ENCODE measurements around the gene HSPA8.
"Not testable (repeated sequence)": the region's sequence is repeated elsewhere in the genome, so short reads cannot be mapped to it uniquely, and the experiment has no call there.

The HSPA8 gene

DNA sequence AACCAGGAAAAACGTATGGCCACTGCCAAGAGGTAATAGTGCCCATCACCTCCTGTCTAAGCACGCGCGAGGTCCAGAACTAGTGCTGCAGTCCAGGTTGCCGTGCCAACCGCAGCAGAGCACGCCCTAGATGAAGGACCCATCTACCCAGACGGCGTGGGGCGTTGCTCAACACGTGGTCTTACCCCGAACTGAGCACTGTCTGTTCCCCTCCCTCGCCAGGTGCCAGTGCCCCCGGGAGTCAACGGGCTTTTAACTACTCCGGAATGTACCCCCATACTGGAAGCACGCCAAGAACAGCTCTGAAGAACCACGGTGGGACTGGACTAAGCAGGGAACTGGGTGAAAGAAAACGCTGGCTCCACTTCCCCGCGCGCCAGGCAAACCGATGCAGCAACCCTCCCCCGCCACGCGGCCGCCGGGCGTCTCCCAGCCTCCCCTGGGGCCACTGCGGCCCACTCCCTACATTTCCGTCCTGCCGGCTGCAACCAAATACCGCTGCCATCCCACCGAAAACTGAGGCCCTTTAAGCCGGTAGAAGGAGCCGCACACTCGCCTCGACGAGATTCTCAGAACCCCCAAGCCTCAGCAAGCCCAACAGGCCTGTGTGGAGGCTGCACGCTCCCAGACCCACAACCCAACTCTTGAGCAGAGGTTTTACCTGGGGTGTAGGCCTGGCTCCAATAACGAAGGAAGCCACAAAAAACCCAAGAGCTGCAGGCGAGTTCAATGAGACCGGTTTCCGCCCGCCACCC lies at the start of gene HSPA8:
Gene HSPA8 (minus strand): TSS at position 734 of the 755 bp plus-strand sequence. CDS start 812 bp downstream, outside the sequence.
- peak; percentile 54 to 55 for DNase-seq (ENCODE audit: low read depth in 2 of 2)

DNA sequence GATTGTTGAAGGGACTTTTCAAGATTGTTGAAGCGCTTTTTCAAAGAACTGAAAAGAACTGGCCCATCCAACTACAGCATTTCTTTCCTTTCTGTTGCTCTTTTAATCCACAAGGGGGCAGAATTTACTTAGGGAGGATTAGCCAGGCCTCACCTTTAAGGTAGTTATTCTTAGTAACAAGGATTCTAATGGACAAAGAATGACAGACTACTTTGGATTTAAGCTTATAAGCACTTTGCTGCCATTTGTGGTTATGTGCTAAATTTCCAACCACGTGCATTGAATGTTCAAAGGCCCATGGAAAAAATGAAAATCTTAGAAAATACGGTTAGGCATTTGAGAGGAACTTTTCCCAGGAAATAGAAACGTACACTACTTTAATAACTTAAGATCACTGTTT lies 49.5 kb upstream of the HSPA8 start:
- no peak for DNase-seq (ENCODE audit: low read depth in 2 of 2)

DNA sequence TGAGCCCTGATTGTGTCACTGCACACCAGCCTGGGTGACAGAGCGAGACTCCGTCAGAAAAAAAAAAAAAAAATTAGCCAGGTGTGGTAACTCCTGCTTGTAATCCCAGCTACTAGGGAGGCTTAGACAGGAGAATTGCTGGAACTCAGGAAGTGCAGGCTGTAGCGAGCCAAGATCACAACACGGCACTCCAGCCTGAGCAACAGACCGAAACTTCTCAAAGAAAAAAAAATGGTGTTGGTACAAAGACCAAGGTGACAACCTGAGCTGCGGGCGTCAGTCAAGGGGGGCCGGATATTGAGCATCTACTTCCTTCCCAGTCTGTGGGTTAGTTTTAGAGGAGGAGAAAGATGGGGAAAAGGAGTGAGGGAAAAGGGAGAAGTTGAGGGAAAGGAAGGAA lies 48.5 kb upstream of the HSPA8 start:
- DNase-seq (ENCODE audit: low read depth in 2 of 2), result no peak

DNA sequence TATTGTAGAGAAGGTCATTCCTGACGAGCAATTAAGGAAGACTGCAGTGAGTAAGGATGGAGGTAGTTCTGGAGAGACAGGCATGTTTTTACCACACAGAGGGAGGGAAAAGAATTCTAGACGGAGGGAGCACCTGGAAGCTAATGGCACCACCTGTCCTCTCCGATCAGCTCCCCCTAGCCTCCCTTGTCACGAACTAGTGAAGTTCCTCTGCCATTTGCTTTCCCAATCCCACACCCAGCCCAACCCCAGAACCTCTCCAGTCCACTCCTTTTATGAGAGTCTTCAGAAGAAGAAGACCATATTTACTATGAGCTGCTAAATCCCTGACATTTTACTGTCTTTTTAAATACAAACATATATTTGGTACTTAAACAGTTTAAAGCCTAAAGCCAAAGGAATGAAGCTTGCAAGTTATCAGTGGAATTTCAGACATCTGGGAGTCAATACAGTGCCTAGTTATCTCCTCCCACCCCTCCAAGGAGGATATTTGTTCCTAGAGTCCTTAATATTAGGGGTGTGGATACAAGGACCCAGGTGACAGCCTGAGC lies 46.1 kb upstream of the HSPA8 start:
- DNase-seq (ENCODE audit: low read depth in 2 of 2), result no peak

DNA sequence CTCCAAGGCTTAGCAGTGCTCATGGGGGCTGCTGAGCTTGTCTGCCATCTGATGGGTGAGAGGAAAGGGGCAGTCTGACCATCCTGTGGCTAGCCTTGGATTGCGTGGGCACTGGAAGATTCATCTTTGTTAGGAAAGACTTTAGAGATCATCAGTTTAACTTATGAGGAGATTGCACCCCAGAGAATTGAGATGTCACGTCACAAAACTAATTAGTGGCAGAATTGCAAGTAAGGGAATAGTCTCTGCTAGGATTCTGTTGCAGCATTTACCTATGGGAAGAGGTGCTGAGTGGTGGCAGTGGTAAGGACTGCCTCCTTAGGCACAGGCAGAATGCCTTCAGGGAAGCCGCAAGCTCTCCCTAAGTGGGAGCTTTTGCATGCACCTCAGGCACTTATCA lies 42.8 kb upstream of the HSPA8 start:
- DNase-seq (ENCODE audit: low read depth in 2 of 2), result no peak

DNA sequence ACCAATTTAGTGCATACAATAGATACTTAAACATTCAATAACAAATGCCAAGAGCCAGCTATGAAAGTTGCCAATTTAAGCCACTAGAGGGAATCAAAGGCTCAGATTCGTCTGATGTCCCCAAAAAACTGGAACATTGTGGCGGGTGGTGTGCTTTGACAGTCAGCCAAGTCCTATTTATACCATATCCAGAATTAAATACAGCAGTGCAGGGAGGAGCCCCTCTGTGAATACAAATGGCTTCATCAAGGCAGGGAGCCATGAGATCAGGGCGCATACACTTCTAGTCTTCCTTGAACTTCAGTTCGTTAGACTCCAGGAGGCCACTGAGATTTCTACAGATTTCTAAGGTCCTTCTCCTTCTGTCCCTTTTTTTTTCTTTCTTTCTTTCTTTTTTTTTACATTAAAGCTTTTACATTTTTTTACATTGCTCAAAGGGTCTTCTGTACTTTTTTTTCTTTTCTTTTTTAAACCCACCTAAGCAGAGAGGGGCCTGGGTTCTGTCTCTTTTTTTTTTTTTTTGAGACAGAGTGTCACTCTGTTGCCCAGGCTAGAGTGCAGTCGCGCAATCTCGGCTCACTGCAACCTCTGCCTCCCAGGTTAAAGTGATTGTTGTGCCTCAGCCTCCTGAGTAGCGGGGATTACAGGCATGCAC lies 41.5 kb upstream of the HSPA8 start:
- DNase-seq (ENCODE audit: low read depth in 2 of 2), result no peak

DNA sequence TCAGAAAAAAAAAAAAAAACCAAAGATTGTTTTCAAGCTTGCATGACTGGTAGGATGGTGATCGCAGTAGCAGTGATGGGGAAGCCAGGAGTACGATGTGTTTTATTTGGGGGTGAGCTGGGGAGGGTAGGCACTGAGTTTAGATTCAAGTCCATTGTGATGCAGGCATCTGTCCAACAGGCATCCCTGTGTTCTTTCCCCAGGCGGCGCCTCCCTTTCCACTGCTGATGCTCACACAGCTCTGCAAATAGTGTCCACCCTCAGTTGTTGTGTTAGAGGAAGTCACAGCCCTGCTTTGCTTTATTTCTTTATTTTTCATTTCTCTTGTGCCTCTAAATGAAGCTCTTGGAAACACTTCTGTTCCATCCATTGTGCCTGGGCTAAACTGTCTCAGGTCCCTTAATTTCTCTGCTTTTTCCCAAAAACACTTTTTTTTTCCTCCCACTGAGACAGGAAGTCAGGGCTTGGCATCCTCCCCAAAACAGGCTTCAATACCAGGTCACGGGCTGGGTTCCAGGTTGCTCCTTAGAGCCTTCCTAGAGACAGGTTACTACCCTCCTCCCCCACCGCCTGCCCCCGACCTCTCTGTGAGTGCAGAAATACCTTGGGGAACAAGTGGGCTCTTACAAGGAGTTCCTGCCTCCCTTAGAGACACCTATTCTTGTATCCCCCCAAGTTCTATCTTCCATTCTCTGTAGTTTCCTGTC lies 38.6 kb upstream of the HSPA8 start:
- DNase-seq (ENCODE audit: low read depth in 2 of 2), result no peak

DNA sequence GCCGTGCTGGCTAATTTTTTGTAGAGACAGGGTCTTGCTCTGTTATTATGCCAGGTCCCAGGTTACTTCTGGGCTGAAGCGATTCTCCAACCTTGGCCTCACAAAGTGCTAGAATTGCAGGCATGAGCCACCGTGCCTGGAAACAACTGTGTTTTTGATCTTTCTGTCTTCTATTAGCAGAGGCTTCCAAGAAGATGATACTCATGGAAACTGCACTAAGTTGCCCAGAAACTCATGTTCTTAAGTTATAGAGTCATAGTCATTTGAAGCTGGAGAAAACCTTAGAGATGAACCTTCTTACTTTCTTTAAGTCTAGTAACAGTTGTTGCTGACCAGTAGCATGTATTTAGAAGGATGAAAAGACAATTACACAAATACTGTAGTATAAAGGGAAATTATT lies 37.1 kb upstream of the HSPA8 start:
- no peak for DNase-seq (ENCODE audit: low read depth in 2 of 2)

DNA sequence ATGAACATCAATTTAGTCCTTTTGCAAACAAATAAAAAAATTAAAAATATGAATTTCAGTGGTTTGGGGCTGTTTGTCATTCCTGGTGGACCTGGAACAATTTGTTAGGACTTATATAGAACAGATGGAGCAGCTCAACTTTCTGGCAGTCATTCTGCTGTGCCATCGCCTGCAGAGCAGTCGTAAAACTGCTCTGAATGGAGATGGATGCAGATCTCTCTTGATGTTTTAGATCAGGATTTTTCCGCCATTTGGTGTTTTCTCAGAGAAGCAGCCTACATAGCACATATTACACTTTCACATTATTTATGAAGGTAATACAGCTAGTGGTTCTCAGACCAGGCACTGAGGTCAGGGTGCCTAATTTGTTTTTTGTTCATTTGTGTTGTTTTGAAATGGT lies 31.8 kb upstream of the HSPA8 start:
- no peak for DNase-seq (ENCODE audit: low read depth in 2 of 2)

DNA sequence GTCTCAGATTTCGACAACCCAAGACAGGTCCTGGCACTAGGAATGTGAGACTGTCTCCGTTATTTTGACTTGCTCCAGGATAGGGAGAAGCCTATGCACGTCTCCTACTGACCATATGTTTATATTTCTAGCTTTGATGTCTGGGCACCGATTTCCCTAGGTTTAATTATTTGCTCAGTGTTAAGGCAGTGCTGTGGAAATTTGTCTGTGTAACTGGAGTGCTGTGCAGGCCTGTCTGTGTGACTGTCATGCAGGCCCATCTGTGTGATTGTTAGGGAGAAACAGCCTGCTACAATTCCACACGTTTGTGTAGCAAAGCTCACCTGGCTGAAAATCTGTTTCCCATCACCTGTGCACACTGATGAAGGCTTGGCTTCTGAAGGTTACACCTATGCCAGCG lies 29.6 kb upstream of the HSPA8 start:
- DNase-seq (ENCODE audit: low read depth in 2 of 2), result no peak

DNA sequence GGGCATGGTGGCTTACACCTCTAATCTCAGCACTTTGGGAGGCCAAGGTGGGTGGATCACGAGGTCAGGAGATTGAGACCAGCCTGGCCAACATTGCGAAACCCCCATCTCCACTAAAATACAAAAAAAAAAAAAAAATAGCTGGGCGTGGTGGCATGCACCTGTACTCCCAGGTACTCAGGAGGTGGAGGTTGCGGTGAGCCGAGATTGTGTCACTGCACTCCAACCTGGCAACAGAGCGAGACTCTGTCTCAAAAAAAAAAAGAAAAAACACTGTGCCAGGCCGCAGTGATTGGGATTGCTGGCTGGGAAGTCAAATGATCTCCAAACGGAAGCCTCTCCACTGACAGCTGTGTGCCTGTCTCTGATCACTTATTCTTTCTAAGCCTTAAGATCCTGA lies 28.2 kb upstream of the HSPA8 start:
- not testable (repeated sequence) for DNase-seq (ENCODE audit: low read depth in 2 of 2)

DNA sequence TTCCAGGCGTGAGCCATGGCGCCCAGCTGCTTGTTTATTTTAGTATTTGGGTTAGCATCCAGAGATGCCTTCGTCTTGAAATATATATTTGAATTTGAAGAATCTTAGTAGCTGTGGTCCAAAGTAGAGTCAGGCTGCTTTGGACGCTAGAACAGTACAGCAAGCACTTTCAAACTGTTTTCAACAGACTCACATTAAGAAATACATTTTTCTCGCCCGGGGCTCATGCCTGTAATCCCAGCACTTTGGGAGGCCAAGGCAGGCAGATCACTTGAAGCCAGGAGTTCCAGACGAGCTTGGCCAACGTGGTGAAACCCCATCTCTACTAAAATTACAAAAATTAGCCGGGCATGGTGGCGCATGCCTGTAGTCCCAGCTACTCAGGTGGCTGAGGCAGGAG lies 27.0 kb upstream of the HSPA8 start:
- DNase-seq (ENCODE audit: low read depth in 2 of 2), result not testable (repeated sequence)

DNA sequence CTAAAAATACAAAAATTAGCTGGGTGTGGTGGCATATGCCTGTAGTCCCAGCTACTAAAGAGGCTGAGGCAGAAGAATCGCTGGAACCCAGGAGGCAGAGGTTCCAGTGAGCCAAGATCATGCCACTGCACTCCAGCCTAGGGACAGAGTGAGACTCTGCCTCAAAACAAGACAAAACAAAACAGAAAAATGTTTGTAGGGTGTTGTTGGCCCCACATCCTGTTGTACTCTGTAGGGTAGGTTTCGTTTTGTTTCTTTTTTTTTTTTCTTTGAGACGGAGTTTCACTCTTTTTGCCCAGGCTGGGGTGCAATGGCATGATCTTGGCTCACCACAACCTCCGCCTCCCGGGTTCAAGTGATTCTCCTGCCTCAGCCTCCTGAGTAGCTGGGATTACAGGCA lies 25.7 kb upstream of the HSPA8 start:
- DNase-seq (ENCODE audit: low read depth in 2 of 2), result not testable (repeated sequence)

DNA sequence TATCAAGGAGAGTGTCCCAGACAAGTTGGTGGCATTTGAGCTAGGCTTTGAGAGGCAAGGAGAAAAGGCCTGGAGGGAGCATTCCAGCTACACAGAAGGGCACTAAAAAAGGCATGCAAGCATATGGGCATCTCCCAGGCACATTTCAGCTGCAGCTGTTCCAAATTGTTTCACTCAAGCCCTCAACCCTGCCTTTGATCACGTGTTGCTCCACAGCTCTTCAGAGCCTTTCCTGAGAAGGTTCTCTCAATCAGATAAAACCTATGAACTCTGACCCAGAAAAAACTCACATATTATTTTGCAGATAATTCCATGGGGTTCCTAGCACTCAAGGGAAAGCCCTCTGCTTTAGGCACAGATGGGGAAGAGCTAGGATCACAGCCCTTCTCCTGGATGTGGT lies 24.4 kb upstream of the HSPA8 start:
- no peak for DNase-seq (ENCODE audit: low read depth in 2 of 2)

DNA sequence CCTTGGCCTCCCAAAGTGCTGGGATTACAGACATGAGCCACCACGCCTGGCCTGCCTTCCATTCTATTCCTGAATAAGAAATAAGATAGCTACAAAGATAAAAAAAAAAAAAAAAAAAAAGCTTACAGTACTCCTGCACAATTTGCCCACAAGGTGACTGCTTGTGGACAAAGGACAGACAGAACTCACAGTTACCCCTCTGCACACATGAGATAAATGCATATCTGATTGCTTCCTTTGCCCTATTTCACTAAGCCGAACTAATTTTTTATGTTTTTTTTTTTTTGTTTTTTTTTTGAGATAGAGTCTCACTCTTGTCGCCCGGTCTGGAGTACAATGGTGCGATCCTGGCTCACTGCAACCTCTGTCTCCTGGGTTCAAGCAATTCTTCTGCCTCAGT lies 23.6 kb upstream of the HSPA8 start:
- DNase-seq (ENCODE audit: low read depth in 2 of 2), result no peak

DNA sequence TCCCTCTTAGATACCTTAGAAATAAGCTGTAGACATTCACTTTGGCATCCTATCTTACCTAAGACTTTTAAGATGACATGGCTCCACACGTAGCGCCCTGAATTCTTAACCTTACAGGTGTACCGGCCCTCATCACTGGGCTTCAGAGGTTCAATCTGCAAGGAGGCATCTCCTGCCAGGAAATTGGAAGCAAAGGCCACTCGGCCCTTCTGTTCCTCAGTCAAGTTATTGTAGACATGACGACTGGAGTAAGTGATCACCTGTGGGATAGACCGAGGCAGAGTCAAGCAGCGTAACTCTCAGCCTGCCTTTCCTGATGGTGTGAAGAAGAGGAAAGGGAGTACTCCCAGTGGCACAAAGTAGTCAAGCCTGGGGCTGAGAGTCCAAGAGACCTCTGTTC lies 22.5 kb upstream of the HSPA8 start:
- no peak for DNase-seq (ENCODE audit: low read depth in 2 of 2)

DNA sequence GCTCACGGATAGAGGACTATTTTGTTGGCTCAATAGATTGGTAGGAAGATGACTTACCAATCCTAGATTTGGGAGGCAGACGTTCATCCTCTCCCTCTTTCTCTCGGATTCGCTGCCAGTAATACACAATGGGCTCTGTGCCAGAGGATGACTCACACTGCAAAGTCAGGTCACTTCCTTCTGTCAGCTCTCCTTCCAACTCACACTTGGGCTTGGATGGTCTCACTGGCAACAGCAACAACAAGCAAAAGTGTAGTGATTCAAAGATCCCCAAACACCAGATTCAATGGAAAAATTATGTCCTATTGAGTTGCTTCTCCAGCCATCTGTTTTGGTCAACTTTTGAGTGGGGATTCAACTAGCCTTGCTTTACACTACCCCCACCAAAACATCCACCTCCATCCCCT lies 21.7 kb upstream of the HSPA8 start:
- DNase-seq (ENCODE audit: low read depth in 2 of 2), result no peak

DNA sequence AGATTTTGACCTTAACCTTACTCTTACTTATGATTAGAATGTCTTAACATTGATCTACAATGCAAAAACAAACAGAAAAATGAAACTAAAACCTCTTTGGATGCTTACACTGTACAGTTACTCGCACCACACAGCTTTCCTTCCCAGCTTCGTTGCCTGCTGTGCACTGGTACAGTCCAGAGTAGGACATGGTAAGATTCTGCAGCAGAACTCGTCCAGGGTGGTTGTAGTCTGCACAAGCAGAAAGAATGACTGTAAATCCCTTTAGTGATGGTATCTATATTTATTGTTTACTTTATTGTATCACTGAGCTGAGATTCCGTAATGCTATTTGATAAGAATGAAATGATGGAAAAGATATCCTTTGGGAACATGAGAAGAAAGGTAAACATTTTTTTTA lies 21.0 kb upstream of the HSPA8 start:
- DNase-seq (ENCODE audit: low read depth in 2 of 2), result no peak

DNA sequence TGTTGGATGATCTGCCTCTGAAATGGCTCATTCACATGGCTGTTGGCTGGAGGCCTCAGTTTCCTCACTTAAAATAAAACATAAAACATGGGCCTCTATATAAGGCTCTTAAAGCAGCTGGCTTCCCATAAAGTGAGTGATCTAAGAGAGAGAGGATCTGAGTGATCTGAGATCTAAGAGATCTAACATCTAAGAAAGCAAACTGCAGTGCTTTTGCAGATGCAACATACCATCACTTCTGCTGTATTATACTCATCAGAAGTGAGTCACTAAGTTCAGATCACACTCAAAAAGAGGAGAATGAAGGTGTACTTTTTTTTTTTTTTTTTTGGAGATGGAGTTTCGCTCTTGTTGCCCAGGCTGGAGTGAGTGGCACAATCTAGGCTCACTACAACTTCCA lies 18.1 kb upstream of the HSPA8 start:
- DNase-seq (ENCODE audit: low read depth in 2 of 2), result no peak

DNA sequence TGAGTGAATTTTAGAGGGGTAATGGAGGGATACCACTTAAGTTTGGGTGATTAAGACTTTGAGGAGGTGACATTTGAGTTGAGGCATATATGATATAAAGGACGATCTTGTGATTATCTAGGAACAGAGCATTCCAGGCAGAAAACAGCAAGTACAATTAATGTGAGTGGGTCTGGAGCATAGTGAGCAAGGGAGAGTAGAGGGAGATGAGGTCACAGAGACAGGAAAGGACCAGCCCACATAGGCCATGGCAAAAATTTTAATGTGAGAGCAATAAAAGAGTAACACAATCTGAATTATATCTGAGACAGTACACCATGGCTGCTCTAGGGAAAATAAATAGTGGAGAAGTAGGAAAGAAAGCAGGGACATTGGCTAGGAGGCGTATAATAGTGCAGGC lies 14.5 kb upstream of the HSPA8 start:
- no peak for DNase-seq (ENCODE audit: low read depth in 2 of 2)

DNA sequence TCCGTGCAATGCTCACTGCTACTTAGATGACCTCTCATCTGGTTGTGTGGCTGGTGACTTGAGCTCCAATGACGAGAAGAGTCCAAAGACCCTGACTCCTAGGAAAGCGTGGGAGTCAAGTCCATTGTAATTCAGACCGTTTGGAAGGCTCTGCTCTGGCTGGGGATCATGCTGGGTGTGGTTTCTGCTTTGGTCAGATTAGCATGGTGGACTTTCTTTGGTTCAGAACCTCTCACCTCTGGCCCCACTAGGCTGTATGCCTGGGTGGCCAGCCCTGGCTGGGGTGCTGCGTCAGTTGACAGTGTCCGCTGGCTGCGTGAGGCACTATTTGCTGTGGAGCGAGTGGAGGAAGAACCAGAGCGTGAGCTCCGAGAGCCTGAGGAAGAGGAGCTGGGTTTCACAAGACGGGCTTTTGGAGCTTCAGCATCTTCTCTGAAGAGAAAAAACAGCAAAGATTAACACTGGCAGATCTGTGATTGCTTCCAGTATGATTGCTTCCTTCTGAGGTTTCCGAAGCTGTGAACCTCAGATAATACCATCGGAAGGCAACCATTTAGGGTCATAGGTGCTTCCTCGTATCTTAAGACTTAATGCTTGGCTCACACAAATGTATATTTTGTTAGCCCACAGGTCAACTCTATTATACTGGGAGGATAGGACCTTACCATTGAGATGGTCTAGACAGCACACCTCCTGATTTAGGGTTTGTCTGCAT lies 11.6 kb upstream of the HSPA8 start:
- DNase-seq (ENCODE audit: low read depth in 2 of 2), result no peak

DNA sequence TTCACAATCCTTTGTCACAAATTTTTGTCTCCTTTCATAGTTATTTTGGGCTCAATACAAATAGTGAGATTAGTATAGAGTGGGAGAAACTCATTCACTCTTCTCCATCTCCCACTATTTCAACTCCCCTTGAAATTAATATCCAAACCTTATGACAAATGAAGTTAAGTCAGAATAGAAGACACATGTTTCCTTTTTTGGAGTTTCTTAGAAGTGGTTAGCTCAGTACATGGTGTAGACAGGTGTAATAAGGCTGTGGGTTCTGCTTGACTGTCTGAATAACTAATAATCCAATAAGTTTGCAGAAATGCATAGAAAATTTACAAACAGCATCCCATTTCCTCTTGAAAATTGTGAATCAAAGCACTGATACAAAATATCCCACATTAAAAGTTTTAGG lies 10.8 kb upstream of the HSPA8 start:
- no peak for DNase-seq (ENCODE audit: low read depth in 2 of 2)

All from stimulated activated CD8-positive, alpha-beta memory T cell treated with anti-CD3 and anti-CD28 coated beads, Interleukin-15, amount 100 ng/mL, for 48 hours (primary cell).